Sigmoid colon (tissue), 7 donors: Measurements from ENCODE around the gene GRIK4. TPM values are rescaled to one million over a fixed set of nuclear protein-coding genes. Genes with fewer than 3 reads are reported as not detected.

Experiments used
- DNase-seq: peaks from one replicate; pipeline ENCODE4 v3.0.0-alpha.2; 2019
- H3K27ac ChIP-seq, 4 donors: fragments of 200-600 bp; sonication (generic); one replicate each; pipeline ENCODE4 v1.5.1; 2016 to 2019; ENCODE audit warnings: mild to moderate bottlenecking in 1 of 4
- H3K27me3 ChIP-seq, 3 donors: fragments of 200-600 bp; sonication (generic); one replicate each; pipeline ENCODE4 v1.5.1; 2019; ENCODE audit warnings: mild to moderate bottlenecking in 1 of 3
- H3K36me3 ChIP-seq, 4 donors: fragments of 200-600 bp; sonication (generic); one replicate each; pipeline ENCODE4 v1.5.1; 2016 to 2019
- H3K4me1 ChIP-seq, 4 donors: fragments of 200-600 bp; sonication (generic); one replicate each; pipeline ENCODE4 v1.5.1; 2017 to 2019
- H3K4me3 ChIP-seq, 4 donors: fragments of 200-600 bp; sonication (generic); one replicate each; pipeline ENCODE4 v1.5.1; 2017 to 2019; ENCODE audit warnings: mild to moderate bottlenecking in 2 of 4, moderate library complexity in 1 of 4
- H3K9me3 ChIP-seq, 4 donors: fragments of 200-600 bp in 3 of 4; sonication (generic) in 3 of 4; one replicate each; pipeline versions ENCODE4 v1.5.1 to v1.6.1; 2013 to 2019
- CTCF ChIP-seq, 4 experiments: fragments of 450-650 bp in 3 of 4; fragments of 200-600 bp in 1 of 4; IDR thresholded peaks; one replicate each; pipeline ENCODE4 v1.5.1; 2016 to 2019; ENCODE audit warnings: antibody characterized with exemption in 4 of 4, mild to moderate bottlenecking in 3 of 4, moderate library complexity in 2 of 4
- EP300 ChIP-seq, 4 donors: sonication (generic); formaldehyde crosslinking; IDR thresholded peaks; one replicate each; pipeline ENCODE4 v1.6.1; 2017; ENCODE audit warnings: antibody characterized with exemption in 4 of 4
- POLR2A ChIP-seq, 2 donors: fragments of 450-650 bp; IDR thresholded peaks; one replicate each; pipeline ENCODE4 v1.6.1; 2016; ENCODE audit warnings: antibody characterized with exemption in 2 of 2, mild to moderate bottlenecking in 2 of 2, moderate library complexity in 2 of 2
- POLR2AphosphoS5 ChIP-seq, 4 donors: sonication (generic); formaldehyde crosslinking; IDR thresholded peaks; one replicate each; pipeline ENCODE4 v1.6.1; 2017; ENCODE audit warnings: antibody characterized with exemption in 4 of 4
- WGBS, 2 donors: extraction: QIAGEN DNeasy Blood & Tissue Kit; methylation state at CpG; one replicate each; pipeline ENCODE4 v1.1.7; 2013; 5-methylcytosine and 5-hydroxymethylcytosine counted together
- intact Hi-C: fragments of 100-400 bp; cut with DNase I; formaldehyde crosslinking; loops from one replicate; pipeline ENCODE4 v1.15.1; 2023
- polyA plus RNA-seq, 3 donors: library from polyadenylated mRNA; stranded (reverse); fragments of 200-250 nt; gene quantifications; one replicate each; pipeline ENCODE4 v1.2.3, GENCODE V29; 2013
- total RNA-seq, 4 donors: library from RNA; depleted of rRNA; stranded (reverse); fragments of >200 nt; gene quantifications; one replicate each; pipeline ENCODE4 v1.1.0, GENCODE V29; 2016
- donor health status: healthy with polysubstance abuse.
- donor health status: Bipolar disorder and iron deficiency.
- donor health status: healthy.

The GRIK4 gene
- total and polyA plus RNA-seq, 7 donors = 0.10 to 0.36 (median 0.27) TPM; not detected in 4

- no peaks in the 10 kb centered on the region for H3K36me3 ChIP-seq
- H3K4me1 ChIP-seq = no peaks in the 10 kb centered on the region
- H3K27me3 ChIP-seq = no peaks in the 10 kb centered on the region
- no peak for TF ChIP-seq CTCF (IDR thresholded peaks at IDR 0.05)
- TF ChIP-seq EP300 (IDR thresholded peaks at IDR 0.05) = no peak
- no peak for TF ChIP-seq POLR2AphosphoS5 (IDR thresholded peaks at IDR 0.05)
- WGBS, 2 donors = 38 to 46% methylated on average over 9 of the region's 9 CpGs
- no peak overlapping the region for H3K4me3 ChIP-seq
- DNase-seq = no peak
- H3K27ac ChIP-seq = no peak overlapping the region
- no peaks in the 10 kb centered on the region for H3K9me3 ChIP-seq
- intact Hi-C loops = no loop called here
Observed at GRCh38 chr11:120903686-120904085, 392.1 kb downstream of the GRIK4 start.

- WGBS, 2 donors = 70 to 77% methylated on average over 4 of the region's 4 CpGs
- TF ChIP-seq CTCF (IDR thresholded peaks at IDR 0.05) (no peak), POLR2AphosphoS5 (IDR thresholded peaks at IDR 0.05) (no peak), EP300 (IDR thresholded peaks at IDR 0.05) (no peak), POLR2A (IDR thresholded peaks at IDR 0.05) (no peak)
- intact Hi-C loops = no loop called here
Observed at GRCh38 chr11:120904116-120904515, 392.6 kb downstream of the GRIK4 start.

GRCh38 chr11:120906766-120907165 is 395.2 kb downstream of the GRIK4 start:
- H3K4me1 ChIP-seq = no peaks in the 10 kb centered on the region
- no peaks in the 10 kb centered on the region for H3K9me3 ChIP-seq
- H3K36me3 ChIP-seq = no peaks in the 10 kb centered on the region
- WGBS, 2 donors = 79 to 82% methylated on average over 10 of the region's 10 CpGs
- TF ChIP-seq EP300 (IDR thresholded peaks at IDR 0.05) (no peak), CTCF (IDR thresholded peaks at IDR 0.05) (no peak), POLR2A (IDR thresholded peaks at IDR 0.05) (no peak), POLR2AphosphoS5 (IDR thresholded peaks at IDR 0.05) (no peak)
- DNase-seq = no peak
- H3K4me3 ChIP-seq = no peak overlapping the region
- intact Hi-C loops = no loop called here
- H3K27me3 ChIP-seq = no peaks in the 10 kb centered on the region
- H3K27ac ChIP-seq = no peak overlapping the region

More at GRCh38 chr11:120904116-120904515, 392.6 kb downstream of the GRIK4 start:
- Histone ChIP-seq H3K36me3 (no peaks in the 10 kb centered on the region), H3K27ac (no peak overlapping the region), H3K4me3 (no peak overlapping the region), H3K4me1 (no peaks in the 10 kb centered on the region), H3K9me3 (no peaks in the 10 kb centered on the region), H3K27me3 (no peaks in the 10 kb centered on the region)
- no peak for DNase-seq

GRCh38 chr11:120907971-120908370 is 396.4 kb downstream of the GRIK4 start:
- no peaks in the 10 kb centered on the region for H3K9me3 ChIP-seq
- TF ChIP-seq EP300 (IDR thresholded peaks at IDR 0.05) (no peak), CTCF (IDR thresholded peaks at IDR 0.05) (no peak), POLR2AphosphoS5 (IDR thresholded peaks at IDR 0.05) (no peak), POLR2A (IDR thresholded peaks at IDR 0.05) (no peak)
- H3K36me3 ChIP-seq = no peaks in the 10 kb centered on the region
- WGBS, 2 donors = 80 to 84% methylated on average over 1 of the region's 1 CpG
- intact Hi-C loops = no loop called here
- H3K27me3 ChIP-seq = no peaks in the 10 kb centered on the region
- H3K27ac ChIP-seq = no peak overlapping the region
- H3K4me1 ChIP-seq = no peaks in the 10 kb centered on the region
- DNase-seq = no peak
- H3K4me3 ChIP-seq = no peak overlapping the region

- intact Hi-C loops = no loop called here
- Histone ChIP-seq H3K4me3 (no peak overlapping the region), H3K27ac (no peak overlapping the region), H3K27me3 (no peaks in the 10 kb centered on the region), H3K36me3 (no peaks in the 10 kb centered on the region), H3K9me3 (no peaks in the 10 kb centered on the region), H3K4me1 (no peaks in the 10 kb centered on the region)
- DNase-seq = no peak
- TF ChIP-seq CTCF (IDR thresholded peaks at IDR 0.05) = no peak
- WGBS, 2 donors = 51 to 63% methylated on average over 9 of the region's 9 CpGs
Observed at GRCh38 chr11:120908461-120909181, 397.1 kb downstream of the GRIK4 start.
